CMK (cell line): ENCODE measurements around the gene ANKRD31.

Experiments
- DNase-seq: peaks from one replicate; pipeline ENCODE4 v3.0.0-alpha.2; 2010; ENCODE audit warnings: low read depth

Gene ANKRD31

GRCh38 chr5:75031366-75031765 lies 205.3 kb downstream of the ANKRD31 start:
- DNase-seq = no peak

- no peak for DNase-seq
These were observed 208.6 kb downstream of the ANKRD31 start for GRCh38 chr5:75028090-75028489.

GRCh38 chr5:75023368-75024159 lies 213.1 kb downstream of the ANKRD31 start:
- no peak for DNase-seq

GRCh38 chr5:75021800-75022199 lies 214.9 kb downstream of the ANKRD31 start:
- no peak for DNase-seq

- DNase-seq = no peak
These were observed 215.5 kb downstream of the ANKRD31 start for GRCh38 chr5:75021219-75021618.

- no peak for DNase-seq
These were observed 216.5 kb downstream of the ANKRD31 start for GRCh38 chr5:75020016-75020656.

- no peak for DNase-seq
These were observed 217.7 kb downstream of the ANKRD31 start for GRCh38 chr5:75018805-75019587.
